ENCODE data around the gene PDZD4. TPM values are rescaled to one million over a fixed set of nuclear protein-coding genes. Genes with fewer than 3 reads are reported as not detected.

PDZD4 gene
- total and polyA plus RNA-seq, 9 of the 15 experiments (the other 6 are each of a cell fraction or from before 2014, with no cell fraction given), result 0.05 to 0.38 (median 0.07) TPM; not detected in 5

DNA sequence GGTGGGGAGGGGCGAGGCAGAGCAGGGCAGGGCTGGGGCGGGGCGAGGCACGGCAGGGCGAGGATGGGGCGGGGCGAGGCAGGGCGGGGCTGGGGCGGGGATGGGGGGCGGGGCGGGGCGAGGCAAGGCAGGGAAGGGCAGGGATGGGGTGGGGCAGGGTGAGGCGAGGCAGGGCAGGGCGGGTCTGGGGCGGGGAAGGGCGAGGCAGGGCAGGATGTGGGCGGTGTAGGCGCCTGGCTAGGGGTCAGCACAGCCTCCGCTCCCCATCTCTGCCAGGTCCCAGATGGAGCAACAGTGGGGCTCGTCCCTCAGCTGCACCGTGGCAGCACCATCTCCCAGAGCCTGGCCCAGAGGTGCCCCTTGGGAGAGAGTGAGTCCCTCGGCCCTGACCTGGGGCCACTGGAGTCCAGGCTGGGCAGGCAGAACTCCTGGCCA, 53.7 kb downstream of the PDZD4 start:
- intact Hi-C loops (cut with micrococcal nuclease), result no loop called here
- peak; percentile 82 for ATAC-seq
- Histone ChIP-seq H3K9me3 (replicated peaks; ENCODE audit: control insufficient read depth, insufficient read depth, low read depth, low read length) (no peaks in the 10 kb centered on the region), H3K36me3 (ENCODE audit: control insufficient read depth, insufficient read depth, low read length) (no peaks in the 10 kb centered on the region), H3K4me1 (replicated peaks in 1 of 2; ENCODE audit: control insufficient read depth in 2 of 2, insufficient read depth in 2 of 2, low read length in 2 of 2) (peaks cover 8 to 87% of the 10 kb centered on the region in 2 experiments; a peak in 4 of 5 replicates), H3K4me3 (no peak overlapping the region), H3K27ac (ENCODE audit: extremely low read depth, low read depth, low read length) (no peak overlapping the region), H4K20me1 (replicated peaks; ENCODE audit: control insufficient read depth, insufficient read depth, low read length) (no peaks in the 10 kb centered on the region), H3K27me3 (ENCODE audit: control insufficient read depth in 2 of 2, insufficient read depth in 2 of 2, low read length in 2 of 2) (no peaks in the 10 kb centered on the region), H3K9me1 (ENCODE audit: control insufficient read depth, insufficient read depth, low read length) (peaks cover 6% of the 10 kb centered on the region), H2AFZ (ENCODE audit: low read depth, low read length) (0 out of 2 replicates have a peak overlapping the region, but pooled peaks have one; percentile 23), H3K4me2 (ENCODE audit: insufficient read depth, low read length) (peak overlapping the region; percentile 60), H3K79me2 (ENCODE audit: control insufficient read depth, insufficient read depth, low read length) (no peaks in the 10 kb centered on the region), H3K9ac (ENCODE audit: insufficient read depth in 1 of 2, low read depth in 2 of 2, low read length in 2 of 2) (peak overlapping the region in 1 of 2 experiments; percentile 78; a peak in 2 of 4 replicates)
- in situ Hi-C loops (cut with MboI), result no loop called here
- WGBS (ENCODE audit: insufficient coverage, low coverage, missing lambda C conversion rate), result 30% methylated on average over 3 of the region's 22 CpGs
- POLR2A ChIA-PET, result no interaction called here
- peak; percentile 75 to 92 (median 88) for DNase-seq (ENCODE audit: extremely low read depth in 1 of 4, low spot score in 3 of 4)
- CTCF ChIA-PET (ENCODE audit: low intra/inter-chr PET ratio), result no interaction called here
- TF ChIP-seq MBD2 (IDR thresholded peaks at IDR 0.05; ENCODE audit: borderline replicate concordance, low read depth), result peak; percentile 96
- TF ChIP-seq, protein P1, sequence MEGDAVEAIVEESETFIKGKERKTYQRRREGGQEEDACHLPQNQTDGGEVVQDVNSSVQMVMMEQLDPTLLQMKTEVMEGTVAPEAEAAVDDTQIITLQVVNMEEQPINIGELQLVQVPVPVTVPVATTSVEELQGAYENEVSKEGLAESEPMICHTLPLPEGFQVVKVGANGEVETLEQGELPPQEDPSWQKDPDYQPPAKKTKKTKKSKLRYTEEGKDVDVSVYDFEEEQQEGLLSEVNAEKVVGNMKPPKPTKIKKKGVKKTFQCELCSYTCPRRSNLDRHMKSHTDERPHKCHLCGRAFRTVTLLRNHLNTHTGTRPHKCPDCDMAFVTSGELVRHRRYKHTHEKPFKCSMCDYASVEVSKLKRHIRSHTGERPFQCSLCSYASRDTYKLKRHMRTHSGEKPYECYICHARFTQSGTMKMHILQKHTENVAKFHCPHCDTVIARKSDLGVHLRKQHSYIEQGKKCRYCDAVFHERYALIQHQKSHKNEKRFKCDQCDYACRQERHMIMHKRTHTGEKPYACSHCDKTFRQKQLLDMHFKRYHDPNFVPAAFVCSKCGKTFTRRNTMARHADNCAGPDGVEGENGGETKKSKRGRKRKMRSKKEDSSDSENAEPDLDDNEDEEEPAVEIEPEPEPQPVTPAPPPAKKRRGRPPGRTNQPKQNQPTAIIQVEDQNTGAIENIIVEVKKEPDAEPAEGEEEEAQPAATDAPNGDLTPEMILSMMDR (IDR thresholded peaks at IDR 0.05 in 2 of 3, conservative IDR thresholded peaks at IDR 0.05 in 1 of 3; ENCODE audit: insufficient read depth in 2 of 3, low read depth in 1 of 3, low read length in 3 of 3), result peak in 1 of 3 experiments; percentile 28; a peak in 2 of 6 replicates
- TF ChIP-seq EGR1 (conservative IDR thresholded peaks at IDR 0.05), result peak; percentile 36; the same call in 1 of the 2 replicates
- TF ChIP-seq, protein P2, sequence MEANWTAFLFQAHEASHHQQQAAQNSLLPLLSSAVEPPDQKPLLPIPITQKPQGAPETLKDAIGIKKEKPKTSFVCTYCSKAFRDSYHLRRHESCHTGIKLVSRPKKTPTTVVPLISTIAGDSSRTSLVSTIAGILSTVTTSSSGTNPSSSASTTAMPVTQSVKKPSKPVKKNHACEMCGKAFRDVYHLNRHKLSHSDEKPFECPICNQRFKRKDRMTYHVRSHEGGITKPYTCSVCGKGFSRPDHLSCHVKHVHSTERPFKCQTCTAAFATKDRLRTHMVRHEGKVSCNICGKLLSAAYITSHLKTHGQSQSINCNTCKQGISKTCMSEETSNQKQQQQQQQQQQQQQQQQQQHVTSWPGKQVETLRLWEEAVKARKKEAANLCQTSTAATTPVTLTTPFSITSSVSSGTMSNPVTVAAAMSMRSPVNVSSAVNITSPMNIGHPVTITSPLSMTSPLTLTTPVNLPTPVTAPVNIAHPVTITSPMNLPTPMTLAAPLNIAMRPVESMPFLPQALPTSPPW (CRISPR knock-in tag; IDR thresholded peaks at IDR 0.05), result peak; percentile 81
- TF ChIP-seq MYBL2 (IDR thresholded peaks at IDR 0.05; ENCODE audit: low read depth), result no peak
- TF ChIP-seq MYBL2 (CRISPR knock-in tag; IDR thresholded peaks at IDR 0.05; ENCODE audit: borderline replicate concordance), result no peak
- TF ChIP-seq POLR2G (IDR thresholded peaks at IDR 0.05; ENCODE audit: low read depth, low read length), result peak; percentile 43; the same call in 1 of the 2 replicates
- no peak for TF ChIP-seq NR3C1 (CRISPR knock-in tag; IDR thresholded peaks at IDR 0.05)
- TF ChIP-seq, protein P3, sequence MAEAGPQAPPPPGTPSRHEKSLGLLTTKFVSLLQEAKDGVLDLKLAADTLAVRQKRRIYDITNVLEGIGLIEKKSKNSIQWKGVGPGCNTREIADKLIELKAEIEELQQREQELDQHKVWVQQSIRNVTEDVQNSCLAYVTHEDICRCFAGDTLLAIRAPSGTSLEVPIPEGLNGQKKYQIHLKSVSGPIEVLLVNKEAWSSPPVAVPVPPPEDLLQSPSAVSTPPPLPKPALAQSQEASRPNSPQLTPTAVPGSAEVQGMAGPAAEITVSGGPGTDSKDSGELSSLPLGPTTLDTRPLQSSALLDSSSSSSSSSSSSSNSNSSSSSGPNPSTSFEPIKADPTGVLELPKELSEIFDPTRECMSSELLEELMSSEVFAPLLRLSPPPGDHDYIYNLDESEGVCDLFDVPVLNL (CRISPR knock-in tag; IDR thresholded peaks at IDR 0.05; ENCODE audit: low read depth), result no peak
- peak; percentile 87 for TF ChIP-seq SP1 (CRISPR knock-in tag; IDR thresholded peaks at IDR 0.05)
- peak; percentile 21 for TF ChIP-seq HMGN3 (IDR thresholded peaks at IDR 0.05; ENCODE audit: borderline replicate concordance, extremely low read depth, insufficient read length, low read depth, low read length)
- peak; percentile 62 for TF ChIP-seq PCBP1 (IDR thresholded peaks at IDR 0.05; ENCODE audit: low read depth, low read length, poor library complexity, severe bottlenecking)
- TF ChIP-seq CCNT2 (IDR thresholded peaks at IDR 0.05; ENCODE audit: borderline replicate concordance, extremely low read depth, insufficient read length, low read depth, low read length), result peak; percentile 79
- no TSS peak for BruUV-seq (replicated peaks)
- FAIRE-seq, result no peak

All from K562 (cell line).